ENCODE results near the gene HDHD3. TPM values are rescaled to one million over a fixed set of nuclear protein-coding genes. Genes with fewer than 3 reads are reported as not detected.

Gene HDHD3
- total RNA-seq, result 5.4 and 14.9 TPM in 2 replicates

GRCh38 chr9:113376634-113377567, at the start of gene HDHD3:
TSS of gene HDHD3 (minus strand) at chr9:113376986. CDS start at chr9:113374354, 2,632 bp downstream.

GRCh38 chr9:113410207-113410864, 33.5 kb upstream of the HDHD3 start, which contains the start of the genes C9orf43 and POLE3:
TSS of gene C9orf43 (plus strand) at chr9:113410747. CDS start at chr9:113413494, 2,747 bp downstream.
TSS of gene POLE3 (minus strand) at chr9:113410675. CDS start at chr9:113410293, 382 bp downstream.

DNA sequence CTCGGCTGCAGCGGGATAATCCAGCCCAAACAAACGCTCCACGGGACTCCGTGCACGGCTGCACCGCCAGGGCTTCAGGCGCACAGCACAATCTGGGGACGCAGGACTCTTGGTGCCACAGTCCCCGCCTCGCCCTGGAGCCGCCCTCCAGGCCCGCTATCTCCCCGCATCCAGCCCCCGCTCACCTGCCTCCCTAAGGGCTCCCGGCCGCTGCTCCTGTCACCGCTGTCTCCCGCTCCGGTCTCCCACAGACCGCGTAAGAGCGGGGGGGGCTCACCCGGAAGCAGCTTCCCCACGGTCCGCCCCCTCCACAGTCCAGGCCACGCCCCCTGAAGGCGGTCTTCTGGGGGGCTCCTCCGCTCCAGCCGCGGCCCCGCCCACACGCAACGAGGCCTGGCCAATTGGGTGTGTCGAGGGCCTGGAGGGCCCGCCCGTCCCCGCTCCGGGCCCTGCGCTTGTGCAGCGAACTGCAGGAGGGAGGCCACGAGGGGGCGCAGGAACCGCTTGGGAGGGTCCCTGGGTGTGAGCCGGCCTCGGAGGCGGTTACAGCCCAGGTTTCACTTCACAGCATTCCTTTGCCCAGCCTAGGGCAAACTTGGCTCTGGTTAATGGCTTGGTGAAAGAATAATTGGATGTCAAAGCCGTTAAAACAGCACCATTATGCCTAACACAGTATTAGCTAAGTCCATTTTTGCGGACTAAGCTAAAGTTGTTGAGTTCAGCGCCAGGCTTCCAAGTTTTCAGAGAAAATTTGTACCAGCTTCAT, 24.4 kb upstream of the HDHD3 start, which contains the start of gene ALAD:
ALAD (minus strand) TSS at position 258 of the 766 bp plus-strand sequence. CDS start 7,725 bp downstream, outside the sequence.

GRCh38 chr9:113349445-113350094, 27.2 kb downstream of the HDHD3 start, which contains the start of gene BSPRY:
TSS of gene BSPRY (plus strand) at chr9:113349541. CDS start at chr9:113349580, 39 bp downstream.

DNA sequence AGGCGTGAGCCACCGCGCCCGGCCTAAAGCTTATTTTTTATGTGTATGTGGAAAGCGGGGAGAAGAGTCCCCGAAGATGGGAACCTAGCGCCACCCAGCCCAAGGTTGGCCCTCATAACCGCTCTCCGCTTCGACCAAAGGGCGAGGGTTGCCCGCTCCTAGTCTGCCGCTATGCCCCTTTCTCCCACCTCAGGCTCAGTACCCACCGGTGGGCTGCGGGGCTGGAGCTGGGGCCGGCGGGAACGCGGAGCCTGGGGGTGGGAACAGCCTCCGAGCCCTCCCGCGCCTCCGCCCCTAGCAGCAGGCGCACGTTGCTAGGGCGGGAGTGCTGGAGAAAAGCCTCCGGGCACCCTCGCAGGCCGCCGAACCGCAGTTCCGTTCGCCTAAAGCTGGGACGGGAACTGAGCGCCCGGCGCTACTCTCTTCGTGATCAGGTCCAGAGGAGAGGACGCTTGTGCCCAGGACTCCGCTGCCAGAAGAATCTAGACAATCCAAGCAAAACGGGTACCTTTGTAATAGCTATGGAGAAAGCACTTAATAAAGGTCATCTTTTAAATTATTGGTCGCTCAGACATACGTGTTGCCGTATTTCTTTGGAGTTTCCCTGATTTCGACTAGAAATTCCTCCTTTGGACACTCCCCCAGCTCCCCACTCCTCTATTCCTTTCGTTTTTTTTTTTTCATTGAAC, 36.6 kb downstream of the HDHD3 start, which contains the start of gene WDR31:
WDR31 (minus strand) TSS at position 265 of the 689 bp plus-strand sequence. CDS start 8,253 bp downstream, outside the sequence.

Other genes with a start within 250 kb of the HDHD3 start
- gene SLC31A2, start 226.0 kb downstream of the HDHD3 start, total RNA-seq, result 7.1 and 10.6 TPM in 2 replicates
- 13.1 and 14.8 TPM in 2 replicates for gene FKBP15, start 155.7 kb downstream of the HDHD3 start, total RNA-seq
- 18.5 and 21.0 TPM in 2 replicates for gene SLC31A1, start 155.4 kb downstream of the HDHD3 start, total RNA-seq
- 34.2 and 43.2 TPM in 2 replicates for gene CDC26, start 101.4 kb downstream of the HDHD3 start, total RNA-seq
- gene PRPF4, start 101.3 kb downstream of the HDHD3 start, total RNA-seq, result 14.8 and 22.0 TPM in 2 replicates
- gene RNF183, start 73.6 kb downstream of the HDHD3 start, total RNA-seq, result not detected in 2 replicates
- 0.47 and 1.6 TPM in 2 replicates for gene WDR31, start 36.7 kb downstream of the HDHD3 start, total RNA-seq
- not detected in 2 replicates for gene BSPRY, start 27.4 kb downstream of the HDHD3 start, total RNA-seq
- 12.3 and 14.2 TPM in 2 replicates for gene ALAD, start 24.3 kb upstream of the HDHD3 start, total RNA-seq
- gene POLE3, start 33.7 kb upstream of the HDHD3 start, total RNA-seq, result 25.9 and 29.1 TPM in 2 replicates
- 0.35 and 2.0 TPM in 2 replicates for gene C9orf43, start 33.8 kb upstream of the HDHD3 start, total RNA-seq
- gene RGS3, start 86.7 kb upstream of the HDHD3 start, total RNA-seq, result 26.9 and 51.6 TPM in 2 replicates